Coronary artery (tissue), 2 donors: ENCODE measurements around the gene KIAA1671.

ENCODE experiments used
- DNase-seq: peaks from one replicate; pipeline ENCODE4 v3.0.0-alpha.2; 2017; ENCODE audit warnings: low spot score
- H3K27ac ChIP-seq, 2 donors: fragments of 200-600 bp; sonication (generic); one replicate each; pipeline ENCODE4 v1.5.1; 2016 to 2019
- H3K4me3 ChIP-seq: fragments of 200-600 bp; sonication (generic); 2 replicates; pipeline ENCODE4 v1.5.1; 2016; ENCODE audit warnings: mild to moderate bottlenecking, moderate library complexity
- TF ChIP-seq, protein P1 (sequence below): fragments of 200-600 bp; sonication (generic); IDR thresholded peaks from one replicate; pipeline ENCODE4 v1.5.1; 2019; ENCODE audit warnings: antibody characterized with exemption

Gene KIAA1671

DNA sequence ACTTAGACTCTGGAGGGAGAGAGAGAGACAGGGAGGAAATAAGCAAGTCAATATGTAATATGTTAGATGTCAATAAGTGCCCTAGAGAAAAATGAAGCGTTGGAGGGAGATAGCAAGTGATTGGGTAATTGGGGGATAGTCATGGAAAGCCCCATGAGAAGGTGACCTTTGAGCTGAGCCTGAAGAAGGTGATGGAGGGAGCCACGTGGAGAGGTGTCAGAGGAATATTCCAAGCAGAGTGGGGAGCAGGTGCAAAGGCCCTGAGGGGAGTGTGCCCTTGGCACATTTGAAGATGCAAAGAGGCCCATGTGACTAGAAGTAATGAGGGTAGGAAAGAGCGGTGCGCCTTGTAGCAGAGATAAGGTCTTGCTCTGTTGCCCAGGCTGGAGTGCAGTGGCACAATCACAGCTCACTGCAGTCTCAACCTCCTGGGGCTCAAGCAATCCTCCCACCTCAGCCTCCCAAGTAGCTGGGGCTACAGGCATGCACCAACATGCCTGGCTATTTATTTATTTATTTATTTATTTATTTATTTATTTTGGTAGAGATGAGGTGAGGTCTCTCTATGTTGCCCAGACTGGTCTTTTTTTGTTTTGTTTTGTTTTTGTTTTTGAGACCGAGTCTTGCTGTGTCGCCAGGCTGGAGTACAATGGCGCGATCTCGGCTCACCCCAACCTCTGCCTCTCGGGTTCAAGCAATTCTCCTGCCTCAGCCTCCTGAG is 8.1 kb upstream of the KIAA1671 start:
- no peak overlapping the region for H3K4me3 ChIP-seq
- DNase-seq = no peak
- TF ChIP-seq, protein P1, sequence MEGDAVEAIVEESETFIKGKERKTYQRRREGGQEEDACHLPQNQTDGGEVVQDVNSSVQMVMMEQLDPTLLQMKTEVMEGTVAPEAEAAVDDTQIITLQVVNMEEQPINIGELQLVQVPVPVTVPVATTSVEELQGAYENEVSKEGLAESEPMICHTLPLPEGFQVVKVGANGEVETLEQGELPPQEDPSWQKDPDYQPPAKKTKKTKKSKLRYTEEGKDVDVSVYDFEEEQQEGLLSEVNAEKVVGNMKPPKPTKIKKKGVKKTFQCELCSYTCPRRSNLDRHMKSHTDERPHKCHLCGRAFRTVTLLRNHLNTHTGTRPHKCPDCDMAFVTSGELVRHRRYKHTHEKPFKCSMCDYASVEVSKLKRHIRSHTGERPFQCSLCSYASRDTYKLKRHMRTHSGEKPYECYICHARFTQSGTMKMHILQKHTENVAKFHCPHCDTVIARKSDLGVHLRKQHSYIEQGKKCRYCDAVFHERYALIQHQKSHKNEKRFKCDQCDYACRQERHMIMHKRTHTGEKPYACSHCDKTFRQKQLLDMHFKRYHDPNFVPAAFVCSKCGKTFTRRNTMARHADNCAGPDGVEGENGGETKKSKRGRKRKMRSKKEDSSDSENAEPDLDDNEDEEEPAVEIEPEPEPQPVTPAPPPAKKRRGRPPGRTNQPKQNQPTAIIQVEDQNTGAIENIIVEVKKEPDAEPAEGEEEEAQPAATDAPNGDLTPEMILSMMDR = no peak
- H3K27ac ChIP-seq = no peak overlapping the region

DNA sequence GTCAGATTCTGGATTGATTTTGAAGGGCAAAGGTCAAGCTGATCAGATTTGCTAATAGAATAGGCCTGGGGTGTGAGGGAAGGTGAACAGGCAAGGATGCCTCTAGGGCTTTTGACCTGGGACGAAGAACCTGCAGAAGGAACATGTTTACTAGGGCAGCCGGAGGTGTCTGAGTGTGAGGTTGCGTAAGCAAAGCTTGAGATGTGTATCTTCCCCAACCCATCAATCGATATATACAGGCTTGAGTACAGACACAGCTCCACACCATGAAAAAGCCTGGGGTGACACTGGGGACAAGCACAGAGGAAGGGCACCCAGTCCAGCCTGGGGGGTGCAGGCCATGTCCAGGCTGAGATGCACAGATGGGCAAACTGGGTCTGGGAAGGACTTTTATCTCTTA is 7.1 kb upstream of the KIAA1671 start:
- H3K27ac ChIP-seq = no peak overlapping the region
- H3K4me3 ChIP-seq = no peak overlapping the region
- DNase-seq = no peak
- TF ChIP-seq, protein P1 = no peak

DNA sequence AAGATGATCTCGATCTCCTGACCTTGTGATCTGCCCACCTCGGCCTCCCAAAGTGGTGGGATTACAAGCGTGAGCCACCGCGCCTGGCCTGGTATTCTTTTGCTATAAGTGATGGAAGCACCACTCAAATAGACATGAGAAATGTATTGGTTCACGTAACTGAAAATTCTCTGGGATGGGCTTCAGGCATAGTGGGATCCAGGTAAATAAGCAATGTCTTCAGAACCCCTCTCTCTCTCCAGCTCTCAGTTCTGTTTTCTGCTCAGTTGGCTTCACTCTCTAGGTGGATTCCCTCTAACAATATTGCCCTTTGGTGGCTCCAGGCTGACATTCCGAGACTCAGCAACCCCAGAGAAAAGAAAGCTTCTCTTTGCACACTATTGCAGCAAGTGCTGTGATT is 5.1 kb upstream of the KIAA1671 start:
- no peak for DNase-seq
- H3K27ac ChIP-seq = no peak overlapping the region
- no peak overlapping the region for H3K4me3 ChIP-seq
- TF ChIP-seq, protein P1 = no peak

DNA sequence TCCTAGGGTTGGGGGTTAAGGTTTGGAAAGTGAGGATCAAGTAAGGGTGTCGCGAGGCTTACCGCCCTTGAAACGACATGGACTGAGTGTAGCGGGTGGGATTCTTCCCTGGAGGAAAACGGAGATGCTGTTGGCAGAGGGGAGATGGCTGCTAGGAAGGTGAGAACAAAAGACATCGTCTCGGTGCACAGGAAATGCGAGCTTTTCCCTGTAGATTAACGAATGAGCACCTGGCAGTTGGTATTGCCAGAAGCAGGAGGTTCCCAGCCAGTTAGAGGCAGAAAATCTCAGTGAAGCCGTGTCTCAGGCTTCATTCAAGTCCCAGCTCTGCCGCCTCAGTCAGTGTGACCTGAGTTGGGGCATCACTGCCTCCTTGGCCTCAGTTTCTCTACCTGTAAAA is 4.6 kb upstream of the KIAA1671 start:
- H3K4me3 ChIP-seq = no peak overlapping the region
- TF ChIP-seq, protein P1 = no peak
- no peak for DNase-seq
- no peak overlapping the region for H3K27ac ChIP-seq

DNA sequence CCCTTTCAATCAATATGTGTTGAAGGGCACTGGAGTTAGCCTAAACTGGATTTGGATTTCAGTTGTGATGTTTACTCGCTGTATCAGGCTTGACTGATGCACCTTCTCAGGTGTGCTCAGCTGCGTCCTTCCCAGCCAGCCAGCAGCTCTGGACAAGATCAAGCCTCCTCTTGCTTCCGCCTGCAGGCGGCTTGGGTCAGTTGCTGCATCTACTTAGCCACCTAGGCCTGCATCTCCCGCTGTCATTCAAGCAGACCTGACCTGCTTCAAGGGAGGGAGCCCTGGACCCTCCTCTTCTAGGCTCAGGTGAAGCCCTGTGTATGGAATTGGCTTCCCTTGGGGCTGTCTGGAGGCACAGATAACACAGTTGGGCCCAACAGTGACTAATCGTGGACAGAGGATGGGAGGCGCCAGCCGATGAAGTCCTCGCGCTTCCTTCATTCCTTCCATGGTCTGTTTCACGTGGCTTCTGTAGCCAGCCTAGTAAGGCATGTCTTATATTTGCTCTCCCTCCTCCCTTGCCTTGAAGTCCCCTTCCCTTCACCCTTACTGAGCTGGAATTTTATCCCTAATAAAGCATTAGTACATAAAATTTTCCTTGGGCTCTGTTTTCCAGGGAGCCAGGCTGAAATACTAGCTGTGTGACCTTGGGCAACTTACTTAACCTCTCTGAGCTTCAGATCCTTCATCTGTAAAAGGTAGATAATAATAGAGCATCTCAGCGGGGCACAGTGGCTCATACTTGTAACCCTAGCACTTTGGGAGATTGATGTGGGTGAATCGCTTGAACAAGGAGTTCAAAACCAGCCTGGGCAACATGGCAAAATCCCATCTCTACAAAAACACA is 3.9 kb upstream of the KIAA1671 start:
- DNase-seq = no peak
- TF ChIP-seq, protein P1 = no peak
- Histone ChIP-seq H3K27ac (no peak overlapping the region), H3K4me3 (no peak overlapping the region)

DNA sequence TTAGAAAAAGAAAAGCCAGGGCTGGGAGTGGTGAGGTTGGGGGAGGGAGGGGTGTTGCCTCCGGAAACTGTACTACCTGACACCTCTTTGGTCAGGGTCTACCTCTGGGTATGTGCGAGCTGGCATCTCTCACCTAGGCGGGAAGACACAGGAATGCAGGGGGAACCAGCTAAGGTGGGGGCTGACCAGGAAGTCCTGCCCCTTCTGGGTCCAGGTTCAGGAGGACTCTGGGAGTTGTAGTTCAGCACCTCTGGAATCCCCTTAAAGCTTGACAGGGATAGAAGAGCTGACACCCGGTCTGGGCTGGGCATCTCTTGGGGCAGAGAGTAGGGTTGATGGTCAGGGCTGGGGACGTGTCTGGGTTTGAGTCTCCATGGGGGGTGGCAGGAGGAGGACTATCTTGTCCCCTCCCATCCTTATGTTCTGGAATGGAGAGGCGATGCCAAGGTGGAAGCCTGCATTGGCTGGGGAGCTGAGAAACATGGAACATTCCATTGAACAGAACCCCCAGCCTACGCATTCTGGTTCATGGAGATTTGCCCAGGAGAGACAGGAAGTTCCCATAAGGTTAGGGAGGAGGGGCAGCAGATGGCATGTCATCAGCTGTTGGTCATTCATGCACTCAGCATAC is 2.1 kb upstream of the KIAA1671 start:
- Histone ChIP-seq H3K27ac (no peak overlapping the region), H3K4me3 (no peak overlapping the region)
- no peak for DNase-seq
- TF ChIP-seq, protein P1 = no peak
